Right atrium auricular region (tissue), 2 donors: ENCODE results near the gene BICD1. TPM values are rescaled to one million over a fixed set of nuclear protein-coding genes. Genes with fewer than 3 reads are reported as not detected.

ENCODE experiments used
- DNase-seq: peaks from one replicate; pipeline ENCODE4 v3.0.0-alpha.2; 2019; ENCODE audit warnings: low spot score
- H3K27ac ChIP-seq, 2 donors: fragments of 200-600 bp; sonication (generic); 1 replicate in 1 of 2; 2 replicates in 1 of 2; pipeline ENCODE4 v1.5.1; 2016 to 2019
- H3K27me3 ChIP-seq, 2 donors: fragments of 200-600 bp; sonication (generic); one replicate each; pipeline versions ENCODE4 v1.5.1 to v1.6.0; 2017 to 2019
- H3K36me3 ChIP-seq: fragments of 200-600 bp; sonication (generic); one replicate; pipeline ENCODE4 v1.5.1; 2016
- H3K4me1 ChIP-seq, 2 donors: fragments of 200-600 bp; sonication (generic); one replicate each; pipeline versions ENCODE4 v1.5.1 to v1.6.0; 2017 to 2019
- H3K4me3 ChIP-seq, 2 donors: fragments of 200-600 bp; sonication (generic); 1 replicate in 1 of 2; 2 replicates in 1 of 2; pipeline ENCODE4 v1.5.1; 2017 to 2019; ENCODE audit warnings: mild to moderate bottlenecking in 1 of 2, moderate library complexity in 1 of 2
- H3K9me3 ChIP-seq, 2 donors: fragments of 200-600 bp; sonication (generic); one replicate each; pipeline ENCODE4 v1.5.1; 2019
- CTCF ChIP-seq, 2 donors: fragments of 200-600 bp; sonication (generic); IDR thresholded peaks; one replicate each; pipeline ENCODE4 v1.5.1; 2019; ENCODE audit warnings: antibody characterized with exemption in 2 of 2
- total RNA-seq, 2 donors: library from RNA; depleted of rRNA; stranded (reverse); fragments of >200 nt; gene quantifications; one replicate each; pipeline ENCODE4 v1.1.0, GENCODE V29; 2016

BICD1 gene
- total RNA-seq, 2 donors from 2014 or later, result 3.3 to 6.6 TPM

GRCh38 chr12:32155961-32156529, 49.4 kb downstream of the BICD1 start:
- no peaks in the 10 kb centered on the region for H3K36me3 ChIP-seq
- H3K27ac ChIP-seq, result no peak overlapping the region
- H3K4me3 ChIP-seq, result no peak overlapping the region
- no peaks in the 10 kb centered on the region for H3K4me1 ChIP-seq
- DNase-seq, result no peak
- H3K9me3 ChIP-seq, result no peaks in the 10 kb centered on the region
- TF ChIP-seq CTCF (IDR thresholded peaks at IDR 0.05), result no peak
- H3K27me3 ChIP-seq, result no peaks in the 10 kb centered on the region

DNA sequence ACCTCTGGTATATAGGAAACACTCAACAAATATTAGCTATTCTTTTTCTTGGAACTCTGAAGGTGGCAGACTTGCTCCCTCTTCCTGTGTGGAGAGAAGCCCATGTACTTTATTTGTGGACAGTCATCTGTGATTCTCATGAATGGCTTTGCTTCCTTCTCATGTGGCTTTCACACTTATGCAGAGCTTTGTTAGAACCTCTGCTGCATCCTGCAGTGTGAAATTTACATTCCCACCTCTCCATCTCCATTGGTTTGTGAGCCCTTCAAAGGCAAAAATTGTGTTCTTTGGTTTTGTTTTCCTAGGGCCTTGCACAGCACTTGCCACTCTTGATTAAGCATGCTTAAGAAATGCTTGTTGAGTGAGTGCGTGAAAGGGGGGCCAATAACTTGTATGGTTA, 51.9 kb downstream of the BICD1 start:
- TF ChIP-seq CTCF (IDR thresholded peaks at IDR 0.05), result no peak
- no peaks in the 10 kb centered on the region for H3K36me3 ChIP-seq

DNA sequence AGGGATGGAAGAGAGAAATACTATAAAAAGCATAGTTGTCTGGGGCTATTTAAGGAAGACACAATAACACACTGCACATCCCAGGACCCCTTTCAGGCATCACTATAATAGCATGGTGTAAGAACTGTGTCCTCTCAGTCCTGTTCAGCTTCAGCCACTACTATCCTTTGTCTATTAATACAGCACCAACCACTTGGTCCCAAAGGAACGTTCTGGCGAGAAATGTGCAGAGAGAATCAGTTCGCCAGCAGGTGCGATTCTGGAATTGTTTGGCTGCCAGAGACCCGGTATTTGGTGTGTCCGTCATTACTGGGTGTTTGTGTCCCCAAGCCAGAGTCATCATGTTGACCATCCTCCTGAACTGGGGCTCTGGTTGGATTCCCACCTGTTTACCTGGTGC, 52.7 kb downstream of the BICD1 start:
- TF ChIP-seq CTCF (IDR thresholded peaks at IDR 0.05), result no peak
- H3K9me3 ChIP-seq, result no peaks in the 10 kb centered on the region

More for the DNA sequence above, 51.9 kb downstream of the BICD1 start:
- Histone ChIP-seq H3K9me3 (no peaks in the 10 kb centered on the region), H3K27ac (no peak overlapping the region), H3K4me3 (no peak overlapping the region), H3K27me3 (no peaks in the 10 kb centered on the region), H3K4me1 (no peaks in the 10 kb centered on the region)
- DNase-seq, result no peak

GRCh38 chr12:32159925-32160324, 53.3 kb downstream of the BICD1 start:
- TF ChIP-seq CTCF (IDR thresholded peaks at IDR 0.05), result no peak
- Histone ChIP-seq H3K4me1 (no peaks in the 10 kb centered on the region), H3K27me3 (no peaks in the 10 kb centered on the region), H3K36me3 (no peaks in the 10 kb centered on the region), H3K9me3 (no peaks in the 10 kb centered on the region), H3K4me3 (no peak overlapping the region), H3K27ac (no peak overlapping the region)
- DNase-seq, result no peak

More for the DNA sequence above, 52.7 kb downstream of the BICD1 start:
- DNase-seq, result no peak
- H3K36me3 ChIP-seq, result no peaks in the 10 kb centered on the region
- H3K27me3 ChIP-seq, result no peaks in the 10 kb centered on the region
- H3K27ac ChIP-seq, result no peak overlapping the region
- H3K4me3 ChIP-seq, result no peak overlapping the region
- no peaks in the 10 kb centered on the region for H3K4me1 ChIP-seq

- no peaks in the 10 kb centered on the region for H3K4me1 ChIP-seq
- no peak overlapping the region for H3K27ac ChIP-seq
- H3K9me3 ChIP-seq, result no peaks in the 10 kb centered on the region
- DNase-seq, result no peak
- H3K4me3 ChIP-seq, result no peak overlapping the region
- H3K36me3 ChIP-seq, result no peaks in the 10 kb centered on the region
- no peak for TF ChIP-seq CTCF (IDR thresholded peaks at IDR 0.05)
- no peaks in the 10 kb centered on the region for H3K27me3 ChIP-seq
Measured at GRCh38 chr12:32161058-32161457, 54.4 kb downstream of the BICD1 start.

DNA sequence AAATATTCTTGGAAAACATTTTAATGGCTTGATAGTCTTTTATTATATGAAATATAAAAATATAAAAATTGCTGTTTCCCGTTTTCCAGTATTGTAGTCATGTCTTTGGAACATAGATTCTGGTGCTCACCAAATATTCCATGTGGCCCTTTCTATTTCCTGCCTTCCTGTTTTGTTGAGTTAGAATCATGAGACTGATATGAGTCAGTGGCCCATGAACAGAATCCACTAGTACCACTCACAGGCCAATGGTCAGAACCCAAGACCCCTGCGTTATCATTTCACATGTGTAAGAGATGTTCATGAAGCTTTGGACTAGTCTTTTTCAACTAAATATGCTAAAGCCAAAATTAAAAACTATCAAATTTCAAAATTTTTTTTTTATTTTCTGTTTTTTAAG, 56.9 kb downstream of the BICD1 start:
- no peak for DNase-seq
- H3K4me1 ChIP-seq, result no peaks in the 10 kb centered on the region
- H3K9me3 ChIP-seq, result no peaks in the 10 kb centered on the region
- H3K27ac ChIP-seq, result no peak overlapping the region
- H3K36me3 ChIP-seq, result no peaks in the 10 kb centered on the region
- no peak overlapping the region for H3K4me3 ChIP-seq
- TF ChIP-seq CTCF (IDR thresholded peaks at IDR 0.05), result no peak
- no peaks in the 10 kb centered on the region for H3K27me3 ChIP-seq
